ENCODE measurements around the gene CAPN13.

CAPN13 gene

GRCh38 chr2:30807249-30807648 lies at the start of gene CAPN13:
TSS of gene CAPN13 (minus strand) at chr2:30807446. CDS start at chr2:30787325, 20,121 bp downstream.
- no peak for DNase-seq (ENCODE audit: low spot score)

GRCh38 chr2:30847841-30848240 lies 40.6 kb upstream of the CAPN13 start:
- DNase-seq (ENCODE audit: low spot score), result no peak

GRCh38 chr2:30847329-30847728 lies 40.1 kb upstream of the CAPN13 start:
- DNase-seq (ENCODE audit: low spot score), result no peak

DNA sequence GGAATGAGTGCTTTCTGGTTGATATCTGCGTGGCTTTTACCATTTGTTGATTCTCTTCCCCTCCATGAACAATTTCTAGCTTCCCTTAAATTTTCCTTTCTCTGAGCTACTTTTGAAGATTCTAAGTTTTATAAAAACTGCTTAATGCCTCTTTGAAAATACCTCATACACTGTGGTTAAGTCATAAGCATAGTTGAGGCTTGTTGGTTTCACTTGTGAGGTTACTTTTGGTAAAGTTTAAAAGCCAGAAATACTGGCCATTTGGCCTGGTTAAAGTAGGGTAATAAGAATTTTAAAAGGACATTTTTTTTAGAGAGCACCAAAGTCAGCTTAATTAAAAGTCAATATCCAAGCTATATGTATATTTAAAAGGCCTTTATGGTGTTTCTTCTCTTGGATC lies 21.3 kb upstream of the CAPN13 start:
- no peak for DNase-seq (ENCODE audit: low spot score)

GRCh38 chr2:30826916-30827315 lies 19.7 kb upstream of the CAPN13 start:
- DNase-seq (ENCODE audit: low spot score), result no peak

DNA sequence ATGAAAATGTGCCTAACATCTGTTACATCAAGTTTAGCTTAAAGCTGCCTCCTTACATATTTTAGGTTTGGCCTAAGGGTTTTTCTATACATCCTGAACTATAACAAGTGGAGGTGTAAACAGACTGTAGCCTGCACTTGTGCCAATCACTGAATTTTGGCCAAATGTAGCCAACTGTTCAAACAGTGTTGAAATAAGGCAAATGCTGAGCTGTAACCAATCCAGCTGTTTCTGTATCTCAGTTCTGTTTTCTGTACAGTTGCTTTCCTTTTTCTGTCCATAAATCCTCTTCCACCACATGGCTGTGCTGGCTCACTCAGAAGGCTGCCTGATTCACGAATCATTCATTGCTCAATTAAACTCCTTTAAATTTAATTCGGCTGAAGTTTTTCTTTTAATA lies 19.2 kb upstream of the CAPN13 start:
- DNase-seq (ENCODE audit: low spot score), result no peak

- DNase-seq (ENCODE audit: low spot score), result no peak
These were observed 16.2 kb upstream of the CAPN13 start for GRCh38 chr2:30823452-30823851.

- DNase-seq (ENCODE audit: low spot score), result no peak
These were observed 14.7 kb upstream of the CAPN13 start for GRCh38 chr2:30821960-30822359.

- no peak for DNase-seq (ENCODE audit: low spot score)
These were observed 13.3 kb upstream of the CAPN13 start for GRCh38 chr2:30820381-30821055.

DNA sequence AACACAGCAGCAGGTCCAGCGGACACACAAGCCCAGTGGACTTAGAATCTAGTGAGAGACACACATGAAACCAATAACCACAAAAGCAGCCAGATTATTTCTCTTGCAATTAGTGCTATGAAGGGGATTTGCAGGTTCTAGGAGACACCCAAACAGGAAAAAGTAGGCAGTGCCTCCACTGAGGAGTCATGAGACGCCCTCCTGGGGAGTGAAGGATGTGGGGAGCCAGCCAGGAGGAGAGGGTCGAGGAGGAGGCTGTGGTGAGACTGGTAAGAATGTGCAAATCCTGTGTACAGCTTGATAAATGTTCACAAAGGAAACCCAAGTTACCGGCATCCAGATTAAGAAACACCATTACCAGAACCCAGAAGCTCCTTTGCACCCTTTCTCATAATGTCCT lies 2.7 kb upstream of the CAPN13 start:
- DNase-seq (ENCODE audit: low spot score), result no peak

GRCh38 chr2:30808695-30809094 lies 1.4 kb upstream of the CAPN13 start:
- no peak for DNase-seq (ENCODE audit: low spot score)

GRCh38 chr2:30803281-30803680 lies 4.0 kb downstream of the CAPN13 start:
- no peak for DNase-seq (ENCODE audit: low spot score)

- no peak for DNase-seq (ENCODE audit: low spot score)
These were observed 4.6 kb downstream of the CAPN13 start for GRCh38 chr2:30802611-30803010.

- no peak for DNase-seq (ENCODE audit: low spot score)
These were observed 5.3 kb downstream of the CAPN13 start for GRCh38 chr2:30801821-30802455.

DNA sequence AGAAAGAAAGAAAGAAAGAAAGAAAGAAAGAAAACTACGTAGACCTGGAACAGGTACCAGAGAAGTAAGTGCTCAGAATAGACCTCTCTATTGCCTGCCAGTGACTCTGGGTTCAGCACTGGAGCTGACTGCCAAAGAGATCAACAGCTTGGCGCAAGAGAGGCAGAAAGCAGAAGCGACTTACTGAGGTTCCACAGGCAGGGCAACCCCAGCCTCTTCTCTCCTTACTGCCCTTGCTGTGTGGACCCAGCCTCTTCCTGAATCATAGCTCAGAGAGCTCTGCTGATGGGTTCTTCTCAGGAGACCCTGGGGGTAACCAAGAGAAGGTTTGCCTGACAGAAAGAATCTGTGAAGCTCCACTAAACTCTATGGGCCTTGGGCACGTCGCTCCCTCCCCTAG lies 7.1 kb downstream of the CAPN13 start:
- no peak for DNase-seq (ENCODE audit: low spot score)

DNA sequence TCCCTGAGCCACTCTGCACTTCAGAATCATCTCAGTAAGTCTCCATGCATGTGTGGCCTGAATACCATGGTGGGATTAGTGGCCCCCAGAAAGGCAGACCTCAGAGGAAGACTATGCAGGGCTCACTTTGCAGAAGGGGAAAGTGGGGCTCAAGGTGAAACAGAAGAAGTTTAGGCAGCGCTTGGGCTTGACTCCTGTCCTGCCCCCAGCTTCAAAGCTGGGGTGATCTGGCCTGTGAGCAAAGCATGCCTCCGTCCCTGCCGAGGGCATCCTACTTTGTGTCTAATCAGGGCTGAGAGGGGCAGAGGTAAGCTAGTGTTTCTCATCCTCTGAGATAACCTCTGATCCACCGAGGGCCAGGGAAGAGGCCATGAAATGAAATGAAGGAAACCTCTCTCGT lies 7.9 kb downstream of the CAPN13 start:
- DNase-seq (ENCODE audit: low spot score), result no peak

DNA sequence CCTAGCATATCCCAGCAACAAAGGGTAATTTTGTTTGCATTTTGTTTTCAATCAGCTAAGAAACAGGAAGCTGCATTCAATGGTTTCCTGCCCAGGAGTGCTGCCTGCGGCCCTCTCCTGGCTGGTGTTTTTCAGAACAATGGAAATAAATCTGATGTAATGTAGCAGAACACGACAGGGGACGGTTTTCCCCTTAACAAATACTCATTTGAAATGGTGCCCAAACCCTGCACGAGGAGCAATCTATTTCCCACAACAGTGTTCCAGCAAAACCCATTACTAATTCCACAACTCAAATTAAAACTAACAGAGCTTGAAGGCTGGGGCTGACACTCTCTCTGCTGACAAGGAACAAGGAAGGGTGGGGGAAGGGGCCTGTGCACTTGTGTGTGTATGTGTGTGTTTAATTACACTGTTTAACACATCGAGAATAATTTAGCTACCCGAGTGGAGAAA lies 8.7 kb downstream of the CAPN13 start:
- no peak for DNase-seq (ENCODE audit: low spot score)

- DNase-seq (ENCODE audit: low spot score), result no peak
These were observed 9.7 kb downstream of the CAPN13 start for GRCh38 chr2:30797381-30798015.

DNA sequence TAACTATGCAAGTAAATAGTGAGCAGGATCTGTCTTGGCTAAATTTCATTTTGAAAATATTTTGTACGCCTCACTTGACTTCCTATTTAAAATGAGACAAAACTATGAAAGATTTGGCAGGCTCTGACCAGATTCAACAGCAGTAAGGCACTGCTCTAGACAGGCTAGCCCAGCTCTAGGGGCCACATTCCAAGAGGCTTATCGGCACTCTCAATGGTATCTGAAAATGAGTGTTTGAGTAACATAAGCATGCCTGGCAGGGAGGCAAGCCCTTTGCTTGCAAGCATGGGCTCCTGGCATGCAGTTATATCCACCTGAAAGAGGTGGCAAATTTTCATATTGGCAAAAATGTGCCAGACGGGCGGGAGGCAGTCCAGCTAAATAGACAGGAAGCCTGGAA lies 10.5 kb downstream of the CAPN13 start:
- no peak for DNase-seq (ENCODE audit: low spot score)

DNA sequence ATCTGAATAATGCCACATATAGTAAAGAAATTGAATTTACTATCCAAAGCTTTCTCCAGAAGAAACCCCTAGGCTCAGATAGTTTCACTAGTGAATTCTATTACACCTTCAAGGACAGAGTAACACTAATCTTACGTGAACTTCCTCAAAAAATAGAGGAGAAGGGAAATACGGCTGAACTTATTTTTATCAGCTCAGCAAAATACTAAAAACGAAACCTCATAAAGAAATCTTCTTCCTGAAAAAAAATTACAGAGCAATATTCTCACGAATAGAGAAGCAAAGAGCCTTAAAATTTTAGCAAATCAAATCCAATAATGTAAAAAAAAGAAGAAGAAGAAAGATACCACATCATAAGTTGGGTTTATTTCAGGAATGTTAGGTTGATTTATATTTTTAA lies 14.7 kb downstream of the CAPN13 start:
- DNase-seq (ENCODE audit: low spot score), result no peak

- DNase-seq (ENCODE audit: low spot score), result no peak
These were observed 16.4 kb downstream of the CAPN13 start for GRCh38 chr2:30790879-30791278.

- DNase-seq (ENCODE audit: low spot score), result no peak
These were observed 17.5 kb downstream of the CAPN13 start for GRCh38 chr2:30789670-30790210.
